ENCODE measurements around the gene UBE2D4. TPM values are rescaled to one million over a fixed set of nuclear protein-coding genes. Genes with fewer than 3 reads are reported as not detected.

The UBE2D4 gene
- polyA plus RNA-seq, 4 donors: 19.7 to 22.8 (median 21.2) TPM

GRCh38 chr7:43906331-43907010 is 19.8 kb upstream of the UBE2D4 start, which contains the start of gene URGCP:
Gene URGCP (minus strand): TSS chr7:43906596. CDS start chr7:43906575, 21 bp downstream.
- DNase-seq (ENCODE audit: low read depth in 4 of 4, low spot score in 2 of 4): peak in 1 of 4 donors; percentile 18

DNA sequence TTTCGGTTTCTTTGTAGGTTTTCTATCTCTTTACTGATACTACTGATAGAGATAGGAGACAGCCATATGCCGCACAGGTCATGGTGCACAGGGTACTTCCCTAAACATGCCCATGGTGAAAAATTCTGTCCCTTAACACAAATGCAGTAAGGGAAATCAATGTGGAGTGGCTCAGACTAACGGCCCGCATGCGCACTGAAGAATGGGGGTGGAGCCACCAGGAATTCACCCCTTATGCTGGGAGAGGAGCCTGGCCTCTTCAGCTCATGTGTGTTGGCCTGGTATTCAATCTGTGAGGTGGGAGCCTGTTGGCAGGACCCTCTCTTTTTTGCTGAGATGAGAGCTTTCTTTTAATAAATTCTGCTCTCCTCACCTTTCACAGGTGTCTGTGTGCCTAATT is 11.4 kb upstream of the UBE2D4 start:
- DNase-seq (ENCODE audit: low read depth in 4 of 4, low spot score in 2 of 4): no peak

DNA sequence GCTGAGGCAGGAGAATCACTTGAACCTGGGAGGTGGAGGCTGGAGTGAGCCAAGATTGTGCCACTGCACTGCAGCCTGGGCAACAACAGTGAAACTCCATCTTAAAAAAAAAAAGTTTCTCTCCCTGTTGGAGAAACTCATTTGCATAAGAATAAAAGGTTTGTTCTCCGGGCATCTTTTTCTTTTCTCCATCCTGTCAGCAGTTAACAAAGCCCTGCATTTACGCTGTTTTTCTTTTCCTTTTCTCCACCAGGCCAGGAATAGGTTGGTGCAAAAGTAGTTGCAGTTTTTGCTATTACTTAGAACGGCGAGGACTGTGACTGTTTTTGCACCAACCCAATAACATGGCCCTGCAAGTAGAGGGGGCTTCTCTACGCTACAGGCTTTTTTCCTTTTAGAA is 10.3 kb upstream of the UBE2D4 start:
- no peak for DNase-seq (ENCODE audit: low read depth in 4 of 4, low spot score in 2 of 4)

DNA sequence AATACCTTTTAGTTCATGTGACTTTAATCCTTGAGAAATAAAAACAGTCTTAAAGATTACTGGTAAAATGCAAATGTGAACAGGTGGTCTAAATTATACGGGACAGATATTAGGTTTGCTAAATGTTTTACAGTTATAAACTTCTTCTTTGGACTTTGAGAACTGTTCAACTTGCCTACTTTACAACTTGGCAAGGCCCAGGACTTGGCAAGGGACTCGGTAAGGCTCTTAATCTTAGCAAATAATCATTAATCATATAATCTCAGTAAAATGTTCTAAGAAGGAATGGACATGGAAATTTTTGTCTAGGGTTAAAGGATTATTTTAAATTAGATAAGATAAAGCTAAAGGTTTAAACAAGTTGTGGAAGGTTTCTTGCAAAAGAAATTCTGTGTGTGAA is 4.8 kb upstream of the UBE2D4 start:
- DNase-seq (ENCODE audit: low read depth in 4 of 4, low spot score in 2 of 4): no peak

DNA sequence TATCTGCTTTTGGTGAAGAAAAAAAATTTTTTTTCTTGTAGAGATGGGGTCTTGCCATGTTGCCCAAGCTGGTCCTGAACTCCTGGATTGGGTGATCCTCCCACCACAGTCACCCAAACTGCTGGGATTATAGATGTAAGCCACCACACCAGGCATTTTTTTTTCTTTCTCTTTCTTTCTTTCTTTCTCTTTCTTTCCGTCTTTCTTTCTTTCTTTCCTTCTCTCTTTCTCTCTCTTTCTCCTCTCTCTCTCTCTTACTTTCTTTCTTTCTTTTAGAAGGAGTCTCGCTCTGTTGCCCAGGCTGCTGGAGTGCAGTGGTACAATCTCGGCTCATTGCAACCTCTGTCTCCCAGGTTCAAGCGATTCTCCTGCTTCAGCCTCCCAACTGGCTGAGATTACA is 3.5 kb upstream of the UBE2D4 start:
- no peak for DNase-seq (ENCODE audit: low read depth in 4 of 4, low spot score in 2 of 4)

GRCh38 chr7:43926798-43927123 is 525 bp downstream of the UBE2D4 start:
- DNase-seq (ENCODE audit: low read depth in 4 of 4, low spot score in 2 of 4): no peak

- DNase-seq (ENCODE audit: low read depth in 4 of 4, low spot score in 2 of 4): no peak
Measured at GRCh38 chr7:43927810-43928209, 1.6 kb downstream of the UBE2D4 start.

DNA sequence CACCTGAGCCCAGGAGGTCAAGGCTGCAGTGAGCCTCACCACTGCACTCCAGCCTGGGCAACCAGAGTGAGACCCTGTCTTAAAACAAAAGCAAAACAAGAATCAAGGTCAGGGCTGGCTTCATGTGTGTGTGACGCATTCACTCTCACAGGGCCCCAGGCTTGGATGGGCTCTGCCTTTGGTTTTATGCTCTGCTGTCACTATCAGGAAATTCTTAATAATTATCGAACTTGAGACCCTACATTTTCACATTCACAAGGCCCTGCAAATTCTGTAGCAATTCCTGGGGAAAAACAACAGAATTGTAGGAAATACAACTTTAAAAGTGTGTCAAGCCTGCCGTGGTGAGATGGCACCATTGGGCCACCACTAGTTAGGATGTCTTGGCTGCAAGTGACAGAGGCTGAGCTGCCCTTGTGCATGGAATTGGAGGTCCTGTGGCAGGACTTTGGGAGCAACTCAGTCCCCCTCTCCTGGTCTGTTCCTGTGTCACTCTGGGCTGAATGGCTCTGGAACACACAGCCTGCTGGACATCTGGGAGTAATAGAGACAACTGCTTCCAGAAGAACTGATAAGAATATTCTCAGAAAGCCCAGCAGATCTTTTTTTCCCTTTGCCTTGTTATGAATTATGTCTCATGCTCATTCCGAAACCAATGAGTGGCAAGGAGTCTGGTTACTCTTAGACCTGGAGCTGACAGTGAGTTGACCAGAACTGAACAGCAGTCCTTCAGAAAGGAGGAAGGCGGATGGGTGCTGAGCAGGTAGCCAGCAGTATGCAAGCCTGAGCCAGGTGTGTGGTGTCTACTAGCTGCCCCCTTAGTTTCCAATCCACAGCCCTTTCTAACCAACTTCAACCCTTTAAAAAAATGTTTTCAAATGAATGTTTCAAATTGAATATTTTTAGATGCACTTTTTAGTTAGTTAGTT is 3.6 kb downstream of the UBE2D4 start:
- no peak for DNase-seq (ENCODE audit: low read depth in 4 of 4, low spot score in 2 of 4)

- DNase-seq (ENCODE audit: low read depth in 4 of 4, low spot score in 2 of 4): no peak
Measured at GRCh38 chr7:43931346-43931745, 5.1 kb downstream of the UBE2D4 start.

DNA sequence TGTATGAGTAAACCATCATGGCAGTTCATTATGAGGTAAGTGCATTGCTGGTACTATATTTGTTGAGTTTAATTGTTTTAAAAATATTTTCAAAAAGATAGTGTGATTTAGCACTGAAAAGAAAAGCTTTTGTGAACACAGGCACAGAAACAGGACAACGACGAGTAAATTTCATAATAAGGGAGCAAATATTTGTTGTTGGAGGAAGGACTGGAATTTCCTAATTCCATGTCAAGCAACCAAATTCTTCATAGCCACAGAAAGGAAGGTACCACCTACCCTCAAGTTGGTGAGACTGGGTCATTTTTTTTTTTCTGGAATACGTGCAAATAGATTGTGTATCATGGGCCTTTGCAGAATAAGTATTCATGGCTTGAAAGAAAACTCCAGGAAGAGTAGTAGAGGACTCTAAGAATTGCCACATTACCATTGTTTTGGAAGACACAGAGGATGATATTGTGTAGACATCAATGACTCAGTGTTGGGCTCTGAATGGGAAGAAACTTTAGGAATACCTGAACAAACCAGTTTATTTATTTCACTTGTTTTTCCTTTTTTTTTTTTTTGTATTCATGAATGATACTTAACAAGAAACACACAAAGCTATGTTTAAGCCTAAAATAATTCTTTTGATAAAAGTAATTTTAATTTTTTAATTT is 7.8 kb downstream of the UBE2D4 start:
- DNase-seq (ENCODE audit: low read depth in 4 of 4, low spot score in 2 of 4): no peak

DNA sequence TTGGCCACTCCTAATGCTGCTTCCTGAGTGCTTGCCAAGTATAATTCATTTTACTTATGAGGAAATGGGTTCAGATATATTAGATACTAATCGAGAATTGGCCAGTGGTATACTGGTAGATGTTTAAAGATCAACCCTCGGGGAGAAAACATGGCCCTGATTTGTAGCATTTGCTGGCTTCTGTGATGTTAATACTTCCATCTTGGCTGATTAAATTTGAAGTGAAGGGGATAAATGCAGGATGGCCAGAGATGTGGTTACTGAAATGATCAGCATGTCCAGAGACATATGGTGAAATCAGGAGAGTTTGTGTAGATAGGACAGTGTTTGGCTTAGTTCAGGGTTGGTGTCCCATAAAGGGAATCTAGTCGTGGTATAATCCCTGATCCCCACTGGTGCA is 11.2 kb downstream of the UBE2D4 start:
- no peak for DNase-seq (ENCODE audit: low read depth in 4 of 4, low spot score in 2 of 4)

DNA sequence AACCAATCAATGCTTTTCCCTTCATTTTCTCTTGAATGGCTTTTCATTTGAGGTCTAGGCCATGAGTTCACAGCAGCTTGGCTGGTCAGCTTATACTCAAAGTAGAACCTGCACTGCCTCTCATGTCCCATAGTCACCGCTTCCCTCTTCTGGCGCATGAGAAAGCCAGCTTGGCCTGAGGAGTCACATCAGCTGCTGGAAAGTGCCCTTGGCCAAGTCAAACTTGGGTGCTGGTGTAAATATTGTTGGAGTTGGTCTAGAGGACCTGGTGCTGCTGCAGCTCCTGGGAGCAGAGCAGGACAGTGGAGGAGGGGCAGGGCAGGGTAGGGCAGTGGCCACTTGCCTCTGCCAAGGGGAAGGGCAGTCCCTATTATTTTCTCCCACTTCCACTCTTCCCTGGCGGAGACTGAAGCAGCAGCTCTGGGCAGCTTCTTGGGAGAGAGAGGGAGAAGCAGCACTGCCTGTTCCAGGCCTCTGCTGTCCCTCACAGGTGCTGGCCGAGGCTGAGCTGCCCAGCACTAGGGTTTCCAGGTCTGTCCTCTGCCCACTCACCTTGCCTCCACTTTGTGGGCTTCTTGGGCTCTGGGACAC is 12.8 kb downstream of the UBE2D4 start:
- DNase-seq (ENCODE audit: low read depth in 4 of 4, low spot score in 2 of 4): no peak

DNA sequence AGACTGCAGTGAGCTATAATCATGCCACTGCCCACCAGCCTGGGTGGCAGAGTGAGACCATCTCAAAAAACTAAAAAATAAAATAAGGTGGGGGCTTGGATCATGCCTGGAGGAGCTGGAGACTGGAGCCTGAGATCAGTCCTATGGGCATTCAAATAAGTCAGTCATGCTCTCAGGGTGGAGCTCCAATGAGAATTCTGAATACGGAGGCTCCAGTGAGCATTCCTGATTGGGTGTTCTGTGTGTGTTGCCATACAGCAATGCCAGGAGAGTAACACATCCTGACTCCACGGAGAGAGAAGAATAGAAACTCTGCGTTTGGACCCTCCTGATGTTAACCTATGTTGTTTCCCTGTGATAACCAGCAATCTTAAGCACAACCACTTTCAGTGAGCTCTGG is 16.0 kb downstream of the UBE2D4 start:
- DNase-seq (ENCODE audit: low read depth in 4 of 4, low spot score in 2 of 4): no peak

DNA sequence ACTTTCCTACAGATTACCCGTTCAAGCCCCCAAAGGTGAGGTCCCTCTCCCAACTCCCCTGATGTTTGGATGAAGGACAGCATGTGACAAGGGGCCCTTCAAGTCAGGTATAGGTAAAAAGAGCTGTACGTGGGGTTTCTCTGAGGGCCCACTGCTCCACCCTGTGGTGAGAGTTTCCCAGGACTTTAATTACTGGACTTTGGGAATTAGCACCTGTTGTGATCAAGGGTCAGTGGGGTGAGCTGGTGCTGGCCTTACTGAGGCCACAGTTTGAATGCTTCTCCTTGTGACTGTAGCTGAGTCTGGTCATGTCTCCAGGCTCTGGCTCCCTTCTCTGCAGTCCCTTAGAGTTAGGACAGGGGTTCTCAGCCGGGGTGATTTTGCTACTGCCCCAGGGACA is 16.8 kb downstream of the UBE2D4 start:
- no peak for DNase-seq (ENCODE audit: low read depth in 4 of 4, low spot score in 2 of 4)

- no peak for DNase-seq (ENCODE audit: low read depth in 4 of 4, low spot score in 2 of 4)
Measured at GRCh38 chr7:43943417-43944187, 17.4 kb downstream of the UBE2D4 start.

GRCh38 chr7:43944286-43944685 is 18.1 kb downstream of the UBE2D4 start:
- no peak for DNase-seq (ENCODE audit: low read depth in 4 of 4, low spot score in 2 of 4)

GRCh38 chr7:43952028-43952427 is 25.8 kb downstream of the UBE2D4 start:
- DNase-seq (ENCODE audit: low read depth in 4 of 4, low spot score in 2 of 4): no peak

DNA sequence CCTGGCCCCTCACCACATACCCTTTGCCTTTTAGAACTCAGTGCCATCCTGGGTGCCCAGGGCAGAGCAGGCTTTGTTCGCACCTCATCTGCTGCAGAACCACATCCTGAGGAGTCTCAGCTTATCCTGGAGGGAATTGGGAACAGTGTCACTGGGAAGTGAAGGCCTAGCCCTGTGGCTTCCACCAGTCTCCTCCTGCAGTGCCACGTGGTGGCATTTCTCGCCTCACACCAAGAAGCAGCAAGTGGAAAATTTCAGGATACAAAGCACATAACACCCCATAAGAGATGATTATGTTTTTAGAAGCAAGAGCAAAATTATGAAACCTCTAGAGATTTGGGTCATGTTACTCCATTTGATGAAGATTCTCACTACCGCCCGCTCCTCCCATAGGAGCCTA is 26.8 kb downstream of the UBE2D4 start:
- no peak for DNase-seq (ENCODE audit: low read depth in 4 of 4, low spot score in 2 of 4)

- DNase-seq (ENCODE audit: low read depth in 4 of 4, low spot score in 2 of 4): peak in 1 of 4 donors; percentile 13
Measured at GRCh38 chr7:43954524-43955228, 28.4 kb downstream of the UBE2D4 start.

DNA sequence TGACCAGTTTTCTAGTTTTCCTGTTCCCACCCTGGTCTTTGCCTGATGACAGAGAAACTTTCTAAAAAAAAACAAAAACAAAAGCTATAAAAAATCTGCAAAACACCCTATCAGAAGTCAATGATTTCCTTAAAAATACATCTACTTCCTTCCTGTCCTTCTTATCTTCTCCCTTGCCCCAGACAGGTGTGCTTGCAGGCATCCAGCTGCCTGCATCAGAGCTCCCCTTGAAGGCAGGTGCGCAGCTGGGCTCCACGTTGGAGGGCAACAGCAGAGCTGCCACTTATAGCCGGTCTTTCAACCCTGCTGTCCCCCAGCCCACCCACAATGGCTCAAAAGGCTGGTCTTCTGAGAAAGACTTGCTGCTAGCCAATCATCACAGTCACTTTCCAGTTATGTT is 29.8 kb downstream of the UBE2D4 start:
- DNase-seq (ENCODE audit: low read depth in 4 of 4, low spot score in 2 of 4): no peak
